ENCODE results near the gene B4GALT6. TPM values are rescaled to one million over a fixed set of nuclear protein-coding genes. Genes with fewer than 3 reads are reported as not detected.

The B4GALT6 gene
- total RNA-seq, 1 donor from 2014 or later, result 7.3 TPM

DNA sequence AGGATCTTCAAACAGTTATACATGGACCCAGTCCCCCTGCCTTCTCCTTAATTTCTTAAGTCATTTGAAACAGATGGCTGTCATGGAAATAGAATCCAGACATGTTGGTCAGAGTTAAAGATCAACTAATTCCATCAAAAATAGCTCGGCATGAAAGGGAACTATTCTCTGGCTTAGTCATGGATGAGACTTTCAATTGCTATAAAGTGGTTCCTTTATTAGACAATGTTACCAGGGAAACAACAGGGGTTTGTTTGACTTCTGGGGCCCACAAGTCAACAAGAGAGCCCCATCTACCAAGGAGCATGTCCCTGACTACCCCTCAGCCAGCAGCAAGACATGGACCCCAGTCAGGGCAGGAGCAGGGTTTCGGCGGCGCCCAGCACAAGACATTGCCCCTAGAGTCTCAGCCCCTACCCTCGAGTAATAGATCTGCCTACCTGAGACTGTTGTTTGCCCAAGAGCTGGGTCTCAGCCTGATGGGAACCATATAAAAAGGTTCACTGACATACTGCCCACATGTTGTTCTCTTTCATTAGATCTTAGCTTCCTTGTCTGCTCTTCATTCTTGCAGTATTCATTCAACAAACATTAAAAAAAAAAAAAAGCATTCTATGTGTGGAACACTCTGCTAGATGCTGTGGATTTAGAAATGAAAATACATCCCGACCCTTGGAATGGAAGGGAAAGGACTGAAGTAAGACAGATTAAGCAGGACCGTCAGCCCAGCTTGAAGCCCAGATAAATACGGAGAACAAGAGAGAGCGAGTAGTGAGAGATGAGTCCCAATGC is 88.1 kb downstream of the B4GALT6 start:
- no peak for DNase-seq (ENCODE audit: low spot score)

GRCh38 chr18:31595121-31595771 is 89.1 kb downstream of the B4GALT6 start:
- DNase-seq (ENCODE audit: low spot score), result no peak

DNA sequence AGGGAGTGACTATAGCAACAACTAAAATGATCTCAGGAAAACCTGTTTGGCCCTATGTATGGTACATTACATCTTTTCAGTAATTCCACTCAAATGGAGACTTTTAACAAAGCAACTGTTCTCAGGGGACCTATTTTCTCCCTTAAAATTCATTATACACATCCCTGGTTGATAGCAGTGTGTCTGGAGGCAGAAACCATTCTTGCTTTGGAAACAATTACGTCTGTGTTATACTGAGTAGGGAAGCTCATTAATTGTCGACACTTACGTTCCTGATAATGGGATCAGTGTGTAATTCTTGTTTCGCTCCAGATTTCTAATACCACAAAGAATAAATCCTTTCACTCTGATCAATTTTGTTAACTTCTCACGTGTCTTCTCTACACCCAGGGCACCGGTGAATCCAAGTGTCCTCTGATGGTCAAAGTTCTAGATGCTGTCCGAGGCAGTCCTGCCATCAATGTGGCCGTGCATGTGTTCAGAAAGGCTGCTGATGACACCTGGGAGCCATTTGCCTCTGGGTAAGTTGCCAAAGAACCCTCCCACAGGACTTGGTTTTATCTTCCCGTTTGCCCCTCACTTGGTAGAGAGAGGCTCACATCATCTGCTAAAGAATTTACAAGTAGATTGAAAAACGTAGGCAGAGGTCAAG is 91.7 kb downstream of the B4GALT6 start:
- no peak for DNase-seq (ENCODE audit: low spot score)

DNA sequence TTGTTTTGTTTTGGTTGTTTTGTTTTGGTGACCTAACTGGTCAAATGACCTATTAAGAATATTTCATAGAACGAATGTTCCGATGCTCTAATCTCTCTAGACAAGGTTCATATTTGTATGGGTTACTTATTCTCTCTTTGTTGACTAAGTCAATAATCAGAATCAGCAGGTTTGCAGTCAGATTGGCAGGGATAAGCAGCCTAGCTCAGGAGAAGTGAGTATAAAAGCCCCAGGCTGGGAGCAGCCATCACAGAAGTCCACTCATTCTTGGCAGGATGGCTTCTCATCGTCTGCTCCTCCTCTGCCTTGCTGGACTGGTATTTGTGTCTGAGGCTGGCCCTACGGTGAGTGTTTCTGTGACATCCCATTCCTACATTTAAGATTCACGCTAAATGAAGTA is 92.8 kb downstream of the B4GALT6 start, which contains the start of gene TTR:
TTR (plus strand) TSS at position 250 of the 400 bp plus-strand sequence; CDS start at position 276, 26 bp downstream.
- DNase-seq (ENCODE audit: low spot score), result no peak

DNA sequence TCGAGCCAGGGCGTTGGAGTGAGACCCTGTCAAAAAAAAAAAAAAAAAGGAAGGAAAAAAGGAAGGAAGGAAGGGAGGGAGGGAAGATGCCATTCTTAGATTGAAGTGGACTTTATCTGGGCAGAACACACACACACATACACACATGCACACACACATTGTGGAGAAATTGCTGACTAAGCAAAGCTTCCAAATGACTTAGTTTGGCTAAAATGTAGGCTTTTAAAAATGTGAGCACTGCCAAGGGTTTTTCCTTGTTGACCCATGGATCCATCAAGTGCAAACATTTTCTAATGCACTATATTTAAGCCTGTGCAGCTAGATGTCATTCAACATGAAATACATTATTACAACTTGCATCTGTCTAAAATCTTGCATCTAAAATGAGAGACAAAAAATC is 93.3 kb downstream of the B4GALT6 start:
- no peak for DNase-seq (ENCODE audit: low spot score)

DNA sequence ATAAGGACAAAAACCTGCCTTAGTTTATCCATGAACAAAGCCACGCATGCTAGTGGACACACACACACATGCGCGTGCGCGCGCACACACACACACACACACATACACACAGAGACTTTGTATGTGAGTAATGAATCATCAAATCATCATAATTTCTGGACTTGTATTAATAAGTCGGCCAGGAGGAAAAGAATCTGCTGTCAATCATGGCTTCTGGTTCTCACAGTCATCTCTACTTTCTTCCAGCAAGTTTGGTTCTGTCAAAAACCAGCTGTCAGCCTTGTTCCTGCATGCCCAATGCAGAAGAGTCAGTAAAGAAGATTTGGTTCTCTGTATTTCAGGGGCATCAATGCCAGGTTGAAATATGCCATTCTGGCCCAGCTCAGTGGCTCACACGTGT is 93.8 kb downstream of the B4GALT6 start:
- no peak for DNase-seq (ENCODE audit: low spot score)

- DNase-seq (ENCODE audit: low spot score), result no peak
These were observed 96.9 kb downstream of the B4GALT6 start for GRCh38 chr18:31587529-31587928.

GRCh38 chr18:31586616-31587015 is 97.8 kb downstream of the B4GALT6 start:
- no peak for DNase-seq (ENCODE audit: low spot score)

GRCh38 chr18:31585991-31586390 is 98.4 kb downstream of the B4GALT6 start:
- no peak for DNase-seq (ENCODE audit: low spot score)

- DNase-seq (ENCODE audit: low spot score), result no peak
These were observed 101.1 kb downstream of the B4GALT6 start for GRCh38 chr18:31583185-31583854.

DNA sequence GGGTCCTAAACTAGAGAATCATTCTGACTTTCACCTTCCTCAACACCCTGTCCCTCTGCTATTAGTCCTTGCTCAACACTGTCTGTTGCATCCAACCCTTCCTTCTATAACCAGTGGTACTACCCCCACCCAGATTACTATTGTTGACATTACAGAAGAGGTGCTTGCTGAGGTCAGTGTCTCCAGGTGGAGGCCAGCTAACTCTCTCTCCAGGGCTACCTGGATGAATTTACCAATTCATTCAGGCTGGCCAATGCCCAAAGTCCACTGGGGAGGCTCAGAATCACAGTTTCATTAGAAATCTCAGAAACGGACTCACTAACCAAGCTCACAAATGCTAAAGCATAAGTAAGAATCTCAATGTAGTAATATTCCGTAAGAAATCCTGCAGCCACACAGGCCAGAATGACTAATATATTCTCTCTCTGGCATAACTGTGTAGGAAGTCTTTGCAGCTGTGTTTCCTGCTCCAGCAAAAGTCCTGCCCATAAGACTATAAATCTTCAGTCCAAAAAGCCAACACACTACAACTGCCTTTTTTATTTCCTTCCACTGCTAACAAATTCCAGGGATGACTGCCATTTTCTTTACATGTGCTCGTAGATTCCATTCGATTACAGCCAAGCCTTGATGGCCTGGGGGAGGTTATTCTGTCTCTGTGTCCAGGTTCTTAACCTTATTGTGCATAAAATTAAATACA is 102.7 kb downstream of the B4GALT6 start:
- no peak for DNase-seq (ENCODE audit: low spot score)

DNA sequence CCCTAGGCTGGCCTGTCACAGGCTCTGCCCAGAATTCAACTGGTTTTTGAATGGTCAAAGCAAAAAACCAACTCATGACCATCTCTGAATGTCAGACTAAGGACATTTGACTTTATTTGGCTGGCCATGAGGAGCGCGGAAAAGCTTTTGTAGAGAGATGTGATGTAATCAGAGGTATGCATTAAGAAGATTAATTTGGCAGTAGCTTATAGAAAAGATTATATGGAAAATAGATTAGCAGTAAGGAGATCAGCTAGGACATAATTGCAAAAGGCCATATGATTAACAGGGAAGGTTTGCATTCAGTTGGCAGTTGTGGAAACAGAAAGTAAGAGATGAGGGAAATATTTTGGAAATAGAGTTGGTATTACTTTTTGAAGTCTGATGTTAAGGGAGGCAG is 105.0 kb downstream of the B4GALT6 start:
- no peak for DNase-seq (ENCODE audit: low spot score)

DNA sequence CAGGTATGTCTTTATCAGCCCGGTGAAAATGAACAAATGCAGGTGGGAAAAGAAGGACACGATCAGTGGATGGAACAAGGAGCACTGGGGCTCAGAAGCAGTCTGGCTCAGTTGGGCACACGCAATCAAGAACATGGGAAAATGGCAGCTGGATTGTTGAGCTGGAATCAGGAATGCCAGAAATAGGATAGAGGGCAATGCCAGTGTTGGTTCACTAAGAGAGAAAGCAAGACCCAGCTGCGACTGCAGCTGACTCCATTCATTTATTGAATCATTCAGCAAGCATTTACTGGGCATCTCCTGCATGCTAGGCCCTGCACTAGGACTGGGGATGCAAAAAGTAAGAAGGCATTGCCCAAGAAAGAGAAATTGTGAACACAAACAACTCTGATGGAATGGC is 106.3 kb downstream of the B4GALT6 start:
- DNase-seq (ENCODE audit: low spot score), result no peak

DNA sequence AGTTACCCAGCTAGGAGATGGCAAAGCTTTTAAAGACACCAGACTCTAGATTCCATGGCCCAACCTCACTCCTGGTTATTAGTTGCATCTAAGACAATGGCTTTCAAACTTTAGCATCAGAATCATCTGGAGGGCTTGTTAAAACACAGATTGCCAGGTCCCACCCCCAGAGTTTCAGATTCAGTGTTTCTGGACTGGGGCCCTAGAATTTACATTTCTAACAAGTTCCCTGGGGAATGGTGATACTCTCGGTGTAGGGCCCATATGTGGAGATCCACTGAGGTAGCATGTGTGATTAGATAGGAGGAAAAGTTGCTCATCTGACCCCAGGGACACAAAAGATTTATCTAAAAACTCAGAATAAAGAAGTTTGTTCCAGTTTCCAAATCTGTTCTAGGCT is 107.2 kb downstream of the B4GALT6 start:
- DNase-seq (ENCODE audit: low spot score), result no peak

DNA sequence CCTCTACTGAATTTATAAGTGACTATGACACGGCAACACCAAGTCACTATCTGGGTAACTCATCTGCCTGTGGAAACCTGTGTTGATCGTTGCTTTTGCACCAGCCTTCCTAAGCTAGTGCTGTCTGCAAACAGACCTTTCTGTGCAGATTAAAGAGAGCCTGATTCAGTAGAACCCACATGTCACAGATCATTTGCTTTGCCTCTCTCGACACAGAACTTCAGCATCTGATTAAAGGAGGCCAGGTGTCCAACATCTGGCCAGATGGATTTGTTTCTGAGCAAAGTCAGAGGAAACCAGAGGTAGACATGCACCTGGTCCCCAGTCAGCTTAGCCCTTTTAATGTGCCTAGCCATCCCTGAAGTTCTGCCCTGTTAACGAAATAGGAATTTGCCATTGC is 107.7 kb downstream of the B4GALT6 start:
- DNase-seq (ENCODE audit: low spot score), result no peak

- no peak for DNase-seq (ENCODE audit: low spot score)
These were observed 108.7 kb downstream of the B4GALT6 start for GRCh38 chr18:31575515-31576257.

- no peak for DNase-seq (ENCODE audit: low spot score)
These were observed 110.0 kb downstream of the B4GALT6 start for GRCh38 chr18:31574359-31574758.
